ENCODE measurements around the gene VPS72. TPM values are rescaled to one million over a fixed set of nuclear protein-coding genes. Genes with fewer than 3 reads are reported as not detected.
A peak's percentile ranks its signal among the peaks of the same experiment; 100 is the strongest.
"Not testable (repeated sequence)": the region's sequence is repeated elsewhere in the genome, so short reads cannot be mapped to it uniquely, and the experiment has no call there.

The VPS72 gene
- total RNA-seq, 6 experiments from 2014 or later: 57.8 to 87.4 (median 73.9) TPM

GRCh38 chr1:151193856-151194255, 3.9 kb upstream of the VPS72 start:
- no peaks in the 10 kb centered on the region; the same call in 1 of the 2 replicates for H3K9me3 Mint-ChIP-seq
- H3K4me3 Mint-ChIP-seq: no peak overlapping the region
- H3K27ac Mint-ChIP-seq: peak overlapping the region; percentile 68
- peaks cover 6% of the 10 kb centered on the region for H3K36me3 Mint-ChIP-seq (ENCODE audit: low read depth)
- peaks cover 9% of the 10 kb centered on the region for H3K27me3 Mint-ChIP-seq (ENCODE audit: insufficient read depth)
- TF ChIP-seq CTCF (IDR thresholded peaks at IDR 0.05): no peak
- no peak for DNase-seq
- H3K4me1 Mint-ChIP-seq (ENCODE audit: low read depth): peaks cover 48% of the 10 kb centered on the region

- Mint-ChIP-seq H3K27ac (no peak overlapping the region), H3K4me1 (ENCODE audit: low read depth) (peaks cover 53% of the 10 kb centered on the region), H3K36me3 (ENCODE audit: low read depth) (0 out of 2 replicates have a peak, but pooled peaks cover under 1% of the 10 kb centered on the region), H3K9me3 (no peaks in the 10 kb centered on the region; the same call in 1 of the 2 replicates), H3K27me3 (ENCODE audit: insufficient read depth) (peaks cover 4% of the 10 kb centered on the region), H3K4me3 (no peak overlapping the region)
- no peak for DNase-seq
- no peak for TF ChIP-seq CTCF (IDR thresholded peaks at IDR 0.05)
Measured at GRCh38 chr1:151193304-151193703, 3.3 kb upstream of the VPS72 start.

- H3K36me3 Mint-ChIP-seq (ENCODE audit: low read depth): no peaks in the 10 kb centered on the region
- H3K27ac Mint-ChIP-seq: no peak overlapping the region
- peaks cover 52% of the 10 kb centered on the region for H3K4me1 Mint-ChIP-seq (ENCODE audit: low read depth)
- no peaks in the 10 kb centered on the region for H3K9me3 Mint-ChIP-seq
- no peak overlapping the region for H3K4me3 Mint-ChIP-seq
- H3K27me3 Mint-ChIP-seq (ENCODE audit: insufficient read depth): peaks cover 4% of the 10 kb centered on the region
- TF ChIP-seq CTCF (IDR thresholded peaks at IDR 0.05): no peak
- DNase-seq: no peak
Measured at GRCh38 chr1:151192047-151192446, 2.0 kb upstream of the VPS72 start.

GRCh38 chr1:151188667-151189066, 1.3 kb downstream of the VPS72 start:
- peak overlapping the region; percentile 96 for H3K4me3 Mint-ChIP-seq
- H3K9me3 Mint-ChIP-seq; H3K36me3 Mint-ChIP-seq (ENCODE audit: low read depth); H3K27me3 Mint-ChIP-seq (ENCODE audit: insufficient read depth); DNase-seq: not testable (repeated sequence)
- peaks cover 27% of the 10 kb centered on the region for H3K4me1 Mint-ChIP-seq (ENCODE audit: low read depth)
- H3K27ac Mint-ChIP-seq: peak overlapping the region; percentile 94; the same call in 1 of the 2 replicates

GRCh38 chr1:151187205-151187604, 2.8 kb downstream of the VPS72 start:
- H3K36me3 Mint-ChIP-seq (ENCODE audit: low read depth): peaks cover 14% of the 10 kb centered on the region
- peaks cover 27% of the 10 kb centered on the region for H3K4me1 Mint-ChIP-seq (ENCODE audit: low read depth)
- no peak for TF ChIP-seq CTCF (IDR thresholded peaks at IDR 0.05)
- H3K9me3 Mint-ChIP-seq: no peaks in the 10 kb centered on the region
- H3K4me3 Mint-ChIP-seq: no peak overlapping the region
- no peak overlapping the region for H3K27ac Mint-ChIP-seq
- H3K27me3 Mint-ChIP-seq (ENCODE audit: insufficient read depth): peaks cover 4% of the 10 kb centered on the region
- DNase-seq: no peak

GRCh38 chr1:151184211-151184610, 5.8 kb downstream of the VPS72 start:
- DNase-seq: no peak
- Mint-ChIP-seq H3K9me3 (no peaks in the 10 kb centered on the region), H3K27ac (no peak overlapping the region), H3K27me3 (ENCODE audit: insufficient read depth) (no peaks in the 10 kb centered on the region), H3K4me3 (no peak overlapping the region), H3K4me1 (ENCODE audit: low read depth) (peaks cover 18% of the 10 kb centered on the region), H3K36me3 (ENCODE audit: low read depth) (peaks cover 25% of the 10 kb centered on the region)
- TF ChIP-seq CTCF (IDR thresholded peaks at IDR 0.05): no peak
